HepG2 (cell line): Measurements from ENCODE around the gene SEH1L. TPM values are rescaled to one million over a fixed set of nuclear protein-coding genes. Genes with fewer than 3 reads are reported as not detected.

Experiments used
- ATAC-seq: fragments of 200-7000 bp; cut with Tn5 transposase; 3 replicates; pipeline ENCODE4 v1.9.1; 2020; ENCODE audit warnings: mild to moderate bottlenecking, moderate library complexity
- BruUV-seq: library from RNA; stranded (reverse); fragments of 400-500 nt; replicated peaks from 2 replicates; lab custom pipeline; 2021; lab: Mats Ljungman, UMichigan
- CTCF ChIA-PET: fragments of 300-600 bp; formaldehyde crosslinking; extraction: SDS; loops from one replicate; lab custom pipeline; 2021; ENCODE audit warnings: low total read pairs, inconsistent platforms, low intra/inter-chr PET ratio; lab: Yijun Ruan, JAX
- POLR2A ChIA-PET: fragments of 350-600 bp; sonication (Branson Sonifier 250); formaldehyde crosslinking; loops from one replicate; lab custom pipeline; 2020; ENCODE audit warnings: antibody characterized with exemption, inconsistent platforms; lab: Yijun Ruan, JAX
- DNase-seq: peaks from one replicate; pipeline ENCODE4 v3.0.0-alpha.2; 2015; ENCODE audit warnings: low spot score
- FAIRE-seq: peaks from 3 replicates; lab custom pipeline; 2011; peaks lifted over from hg19 to GRCh38; lab: Jason Lieb, UNC
- H2AFZ ChIP-seq: one replicate; pipeline ENCODE4 v1.6.1; 2011; ENCODE audit warnings: low read length, inconsistent platforms
- H3K27ac ChIP-seq: fragments of 300-600 bp; 3 replicates; pipeline ENCODE4 v1.8.0; 2011; ENCODE audit warnings: mixed run types, mild to moderate bottlenecking, mixed read lengths, low read length, inconsistent platforms; ENCODE audit not compliant: insufficient read depth; ENCODE audit errors: extremely low read length
- H3K27me3 ChIP-seq, 2 experiments: fragments of 200-600 bp in 1 of 2; 2 replicates in 1 of 2; 3 replicates in 1 of 2; pipeline versions ENCODE4 v1.6.0 to v1.8.0; 2011; ENCODE audit warnings: low read length in 2 of 2, mild to moderate bottlenecking in 2 of 2, moderate library complexity in 2 of 2, inconsistent platforms in 1 of 2; ENCODE audit not compliant: insufficient read depth in 2 of 2, control insufficient read depth in 1 of 2
- H3K36me3 ChIP-seq, 2 experiments: fragments of 200-600 bp in 1 of 2; replicated peaks in 1 of 2; 2 replicates in 1 of 2; 3 replicates in 1 of 2; pipeline versions ENCODE4 v1.5.1 to v1.8.0; 2011; ENCODE audit warnings: low read length in 2 of 2, inconsistent platforms in 1 of 2; ENCODE audit not compliant: insufficient read depth in 2 of 2, control insufficient read depth in 1 of 2
- H3K4me1 ChIP-seq: 2 replicates; pipeline ENCODE4 v1.5.1; 2012; ENCODE audit warnings: low read length, inconsistent platforms; ENCODE audit not compliant: insufficient read depth
- H3K4me2 ChIP-seq: 2 replicates; pipeline ENCODE4 v1.6.0; 2011; ENCODE audit warnings: low read depth, low read length, inconsistent platforms
- H3K4me3 ChIP-seq, 3 experiments: fragments of 200-600 bp in 1 of 3; sonication (generic), shearing (Covaris generic) in 1 of 3; replicated peaks in 1 of 3; 2 replicates each; pipeline ENCODE4 v1.5.1; 2011 to 2016; ENCODE audit warnings: low read length in 3 of 3, inconsistent platforms in 2 of 3, low read depth in 2 of 3, mild to moderate bottlenecking in 2 of 3, control low read depth in 1 of 3, mixed read lengths in 1 of 3; ENCODE audit not compliant: insufficient read depth in 1 of 3
- H3K79me2 ChIP-seq: one replicate; pipeline ENCODE4 v1.6.1; 2011; ENCODE audit warnings: low read length, inconsistent platforms; ENCODE audit not compliant: insufficient read depth
- H3K9ac ChIP-seq: 2 replicates; pipeline ENCODE4 v1.6.0; 2011; ENCODE audit warnings: mild to moderate bottlenecking, low read depth, low read length, inconsistent platforms; ENCODE audit not compliant: insufficient read depth
- H3K9me3 ChIP-seq: 2 replicates; pipeline ENCODE4 v1.5.1; 2012; ENCODE audit warnings: mild to moderate bottlenecking, low read length
- H4K20me1 ChIP-seq: 2 replicates; pipeline ENCODE4 v1.6.0; 2011; ENCODE audit warnings: inconsistent platforms, mild to moderate bottlenecking, low read length, moderate library complexity; ENCODE audit not compliant: insufficient read depth
- ESRRA ChIP-seq: sonication (generic); formaldehyde crosslinking; IDR thresholded peaks from 2 replicates; pipeline ENCODE4 v1.5.1; 2020; ENCODE audit warnings: mild to moderate bottlenecking, low read depth, missing genetic modification reagents
- IRF9 ChIP-seq: sonication (generic); formaldehyde crosslinking; IDR thresholded peaks from 2 replicates; pipeline ENCODE4 v1.8.0; 2022; ENCODE audit warnings: missing genetic modification reagents, mild to moderate bottlenecking, borderline replicate concordance
- NFE2L1 ChIP-seq: sonication (generic); formaldehyde crosslinking; IDR thresholded peaks from 2 replicates; pipeline ENCODE4 v1.4.0; 2020; ENCODE audit warnings: missing genetic modification reagents, mild to moderate bottlenecking, borderline replicate concordance
- PAF1 ChIP-seq: IDR thresholded peaks from 2 replicates; pipeline ENCODE4 v1.6.1; 2016; ENCODE audit warnings: missing genetic modification reagents, missing compliant biosample characterization
- REPIN1 ChIP-seq: sonication (generic); formaldehyde crosslinking; IDR thresholded peaks from 2 replicates; pipeline ENCODE4 v1.8.0; 2022; ENCODE audit warnings: missing genetic modification reagents, low read depth, mild to moderate bottlenecking, borderline replicate concordance
- ZBTB34 ChIP-seq: sonication (generic); formaldehyde crosslinking; IDR thresholded peaks from 2 replicates; pipeline ENCODE4 v1.8.0; 2022; ENCODE audit warnings: mild to moderate bottlenecking, missing genetic modification reagents
- ZEB1 ChIP-seq: IDR thresholded peaks from 2 replicates; pipeline ENCODE4 v1.6.1; 2012; ENCODE audit warnings: mild to moderate bottlenecking, low read depth, inconsistent platforms; ENCODE audit not compliant: insufficient replicate concordance
- ZKSCAN1 ChIP-seq: fragments of 150-350 bp; IDR thresholded peaks from 2 replicates; pipeline ENCODE4 v1.6.1; 2014; ENCODE audit warnings: low read length
- ZKSCAN5 ChIP-seq: sonication (generic); formaldehyde crosslinking; IDR thresholded peaks from 2 replicates; pipeline ENCODE4 v1.5.1; 2020; ENCODE audit warnings: mild to moderate bottlenecking, missing genetic modification reagents
- ZNF17 ChIP-seq: sonication (generic); formaldehyde crosslinking; IDR thresholded peaks from 2 replicates; pipeline ENCODE4 v1.5.0; 2020; ENCODE audit warnings: mild to moderate bottlenecking, missing genetic modification reagents
- ZNF335 ChIP-seq: sonication (generic); formaldehyde crosslinking; IDR thresholded peaks from 2 replicates; pipeline ENCODE4 v1.4.0; 2020; ENCODE audit warnings: missing genetic modification reagents
- ZNF569 ChIP-seq: sonication (generic); formaldehyde crosslinking; IDR thresholded peaks from 2 replicates; pipeline ENCODE4 v1.5.0; 2020; ENCODE audit warnings: mild to moderate bottlenecking, missing genetic modification reagents, moderate library complexity, borderline replicate concordance
- ZXDC ChIP-seq: sonication (generic); formaldehyde crosslinking; IDR thresholded peaks from 2 replicates; pipeline ENCODE4 v1.5.0; 2020; ENCODE audit warnings: mild to moderate bottlenecking, missing genetic modification reagents
- WGBS: methylation state at CpG from one replicate; pipeline ENCODE4 v1.1.6; 2017; ENCODE audit warnings: low lambda C conversion rate; 5-methylcytosine and 5-hydroxymethylcytosine counted together
- in situ Hi-C: cut with HindIII; loops from 2 replicates; pipeline ENCODE4 v1.10.0; 2017; ENCODE audit warnings: low pct_unique_long_range_greater_than_20kb; ENCODE audit not compliant: extremely low pct_ligation_motif_present
- intact Hi-C: fragments of 100-400 bp; cut with micrococcal nuclease; formaldehyde crosslinking; loops from one replicate; pipeline ENCODE4 v1.10.0; 2022; ENCODE audit not compliant: unreplicated experiment
- polyA plus RNA-seq, 8 experiments: library from polyadenylated mRNA; depleted of rRNA in 3 of 8; stranded (reverse) in 7 of 8; unstranded in 1 of 8; fragments of >200 nt; fragmentation: Illumina TruSeq in 4 of 8; extraction: Trizol in 4 of 8; gene quantifications; 2 replicates each; pipeline versions ENCODE4 v1.2.1 to v1.2.3, GENCODE V29; 2011 to 2016; ENCODE audit warnings: low read depth in 4 of 8, missing spikeins in 1 of 8, mixed read lengths in 1 of 8; ENCODE audit not compliant: insufficient read depth in 1 of 8
- total RNA-seq, 5 experiments: library from RNA; depleted of rRNA; stranded (reverse); fragments of >200 nt; fragmentation: Illumina TruSeq; extraction: Trizol; gene quantifications; 2 replicates each; pipeline ENCODE4 v1.2.3, GENCODE V29; 2016; ENCODE audit warnings: low read depth in 1 of 5

Gene SEH1L
- total and polyA plus RNA-seq, 2 of the 13 experiments (the other 11 are each of a cell fraction or from before 2014, with no cell fraction given): 59.6 to 63.5 TPM

- H3K9me3 ChIP-seq: no peaks in the 10 kb centered on the region
- ATAC-seq: no peak
- no peaks in the 10 kb centered on the region for H3K79me2 ChIP-seq
- H4K20me1 ChIP-seq: no peaks in the 10 kb centered on the region
- DNase-seq: no peak
- intact Hi-C loops: no loop called here
- in situ Hi-C loops: loop anchor here (25.0 kb wide), 1 partner anchor 631 kb away; no protein-coding TSS in a partner anchor
- ChIA-PET POLR2A (interaction anchor here (0.6 to 1.0 kb wide), 2 partner anchors 15 to 37 kb away, joined by 3 read pairs; partner anchors contain the start of gene CEP192), CTCF (no interaction called here)
- peaks cover 6 to 41% of the 10 kb centered on the region in 2 experiments; a peak in 4 of 5 replicates for H3K36me3 ChIP-seq
- no peak overlapping the region for H3K9ac ChIP-seq
- no TSS peak for BruUV-seq
- no peak overlapping the region for H2AFZ ChIP-seq
- H3K4me1 ChIP-seq: no peaks in the 10 kb centered on the region
- 97% methylated on average over 12 of the region's 12 CpGs for WGBS
- H3K4me2 ChIP-seq: no peak overlapping the region
- H3K27me3 ChIP-seq: no peaks in the 10 kb centered on the region; a peak in 1 of 5 replicates
- H3K27ac ChIP-seq: no peak overlapping the region
- no peak for TF ChIP-seq ZNF335 (CRISPR knock-in tag)
- TF ChIP-seq ESRRA: no peak
- no peak for FAIRE-seq
- H3K4me3 ChIP-seq: no peak overlapping the region
These were observed 58.9 kb downstream of the SEH1L start for GRCh38 chr18:13006531-13007247.

GRCh38 chr18:13007248-13007560, 59.4 kb downstream of the SEH1L start:
- H3K4me1 ChIP-seq: no peaks in the 10 kb centered on the region
- FAIRE-seq (no peak), DNase-seq (no peak), ATAC-seq (no peak)
- H3K4me3 ChIP-seq: no peak overlapping the region
- no peak overlapping the region for H3K4me2 ChIP-seq
- H2AFZ ChIP-seq: no peak overlapping the region
- H3K27me3 ChIP-seq: no peaks in the 10 kb centered on the region; a peak in 1 of 5 replicates
- WGBS: 92% methylated on average over 2 of the region's 2 CpGs
- H3K79me2 ChIP-seq: no peaks in the 10 kb centered on the region
- POLR2A ChIA-PET: no interaction called here
- H3K36me3 ChIP-seq: peaks cover 7 to 45% of the 10 kb centered on the region in 2 experiments; a peak in 4 of 5 replicates
- BruUV-seq: no TSS peak
- no peaks in the 10 kb centered on the region for H4K20me1 ChIP-seq
- in situ Hi-C loops (loop anchor here (25.0 kb wide), 1 partner anchor 630 kb away; no protein-coding TSS in a partner anchor), intact Hi-C loops (no loop called here)
- no peak overlapping the region for H3K9ac ChIP-seq
- no peak overlapping the region for H3K27ac ChIP-seq
- CTCF ChIA-PET: no interaction called here
- no peaks in the 10 kb centered on the region for H3K9me3 ChIP-seq
- TF ChIP-seq REPIN1 (CRISPR knock-in tag): no peak
- TF ChIP-seq ZNF569 (CRISPR knock-in tag): no peak
- TF ChIP-seq IRF9 (CRISPR knock-in tag): no peak
- no peak for TF ChIP-seq PAF1
- TF ChIP-seq ZBTB34 (CRISPR knock-in tag): no peak
- TF ChIP-seq ZKSCAN1: no peak
- no peak for TF ChIP-seq ZKSCAN5
- TF ChIP-seq ZEB1: no peak
- TF ChIP-seq ZXDC (CRISPR knock-in tag): no peak
- no peak for TF ChIP-seq ZNF17 (CRISPR knock-in tag)
- no peak for TF ChIP-seq NFE2L1
